Measurements from ENCODE around the gene KCNN3.
A peak's percentile ranks its signal among the peaks of the same experiment; 100 is the strongest.

Gene KCNN3

DNA sequence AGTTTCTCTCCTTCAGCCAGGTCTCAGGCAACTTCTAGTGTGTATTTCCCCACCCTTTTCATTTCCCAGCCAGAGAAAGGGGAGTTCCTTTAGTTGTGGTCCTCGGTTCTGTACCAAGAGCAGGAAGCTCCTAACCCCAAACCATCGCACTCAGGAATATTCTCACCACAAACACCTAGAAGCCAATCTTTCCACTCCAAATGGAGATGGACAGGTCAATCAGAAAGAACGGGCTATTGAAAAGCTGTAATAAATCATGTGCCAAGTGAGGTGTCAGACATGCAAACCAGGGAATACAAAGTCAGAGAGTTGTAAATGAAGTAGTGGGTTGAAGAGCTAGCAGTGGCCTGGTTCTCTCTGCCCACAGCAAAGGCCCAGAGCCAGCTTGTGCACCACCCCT, 77.2 kb downstream of the KCNN3 start:
- DNase-seq (ENCODE audit: low read depth in 3 of 3) = no peak

DNA sequence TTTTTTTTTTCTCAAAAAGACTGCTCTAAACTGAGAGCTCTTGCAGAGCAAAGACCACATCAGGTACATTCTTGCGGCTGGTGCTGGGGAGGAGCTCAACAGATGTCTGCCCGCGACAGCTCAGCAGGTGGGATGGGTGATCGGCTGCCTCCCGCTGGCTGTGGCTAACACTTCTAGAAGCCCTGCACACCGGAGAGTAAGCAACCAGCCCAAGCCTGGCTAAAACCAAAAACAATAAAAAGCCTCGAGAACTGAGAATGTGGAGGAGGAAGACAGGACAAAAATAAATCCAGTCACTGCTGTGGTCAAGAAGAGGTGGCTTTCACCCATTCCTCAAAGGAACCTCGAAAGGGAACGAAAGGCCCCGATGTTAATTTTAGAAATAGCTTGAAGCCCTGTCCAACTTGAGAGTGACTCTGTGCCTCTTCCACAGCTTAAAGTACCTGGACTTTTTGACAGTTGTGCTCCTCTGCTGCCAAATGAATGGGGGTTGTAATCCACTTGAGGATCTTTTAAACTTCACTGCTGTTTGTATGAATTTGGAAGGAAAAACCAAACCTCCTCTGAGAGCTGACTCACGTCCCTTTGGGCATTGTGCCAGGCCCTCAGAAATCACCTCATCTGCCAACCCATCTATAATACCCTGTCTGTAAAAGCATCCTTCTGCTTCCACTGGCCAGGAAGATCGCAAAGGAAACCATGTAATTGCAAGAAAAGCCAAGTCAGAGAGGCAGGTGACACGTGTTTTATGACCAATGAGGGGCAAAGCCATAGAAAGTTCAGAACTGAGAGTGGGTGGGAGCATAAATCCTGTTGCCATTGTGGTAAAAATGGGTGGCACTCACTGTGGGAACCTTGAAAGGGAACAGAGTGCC, 78.6 kb downstream of the KCNN3 start:
- peak; percentile 45 to 74 (median 57) for DNase-seq (ENCODE audit: low read depth in 3 of 3)

DNA sequence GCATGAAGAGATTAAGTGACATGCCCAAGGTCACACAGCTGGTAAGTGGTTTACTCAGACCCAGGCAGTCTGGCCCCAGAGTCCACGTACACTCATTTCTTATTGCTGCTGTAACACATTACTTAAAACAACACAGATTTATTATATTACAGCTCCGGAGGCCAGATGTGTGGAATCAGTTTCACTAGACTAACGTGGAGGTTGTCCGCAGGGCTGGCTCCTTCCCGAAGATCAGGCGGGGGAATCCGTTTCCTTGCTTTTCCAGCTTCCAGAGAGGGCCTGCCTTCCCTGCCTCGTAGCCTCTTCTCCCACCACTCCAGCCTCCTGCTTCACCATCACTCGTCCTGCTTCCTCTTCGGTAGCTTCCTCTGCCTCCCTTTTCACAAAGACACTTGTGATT, 81.2 kb downstream of the KCNN3 start:
- no peak for DNase-seq (ENCODE audit: low read depth in 3 of 3)

DNA sequence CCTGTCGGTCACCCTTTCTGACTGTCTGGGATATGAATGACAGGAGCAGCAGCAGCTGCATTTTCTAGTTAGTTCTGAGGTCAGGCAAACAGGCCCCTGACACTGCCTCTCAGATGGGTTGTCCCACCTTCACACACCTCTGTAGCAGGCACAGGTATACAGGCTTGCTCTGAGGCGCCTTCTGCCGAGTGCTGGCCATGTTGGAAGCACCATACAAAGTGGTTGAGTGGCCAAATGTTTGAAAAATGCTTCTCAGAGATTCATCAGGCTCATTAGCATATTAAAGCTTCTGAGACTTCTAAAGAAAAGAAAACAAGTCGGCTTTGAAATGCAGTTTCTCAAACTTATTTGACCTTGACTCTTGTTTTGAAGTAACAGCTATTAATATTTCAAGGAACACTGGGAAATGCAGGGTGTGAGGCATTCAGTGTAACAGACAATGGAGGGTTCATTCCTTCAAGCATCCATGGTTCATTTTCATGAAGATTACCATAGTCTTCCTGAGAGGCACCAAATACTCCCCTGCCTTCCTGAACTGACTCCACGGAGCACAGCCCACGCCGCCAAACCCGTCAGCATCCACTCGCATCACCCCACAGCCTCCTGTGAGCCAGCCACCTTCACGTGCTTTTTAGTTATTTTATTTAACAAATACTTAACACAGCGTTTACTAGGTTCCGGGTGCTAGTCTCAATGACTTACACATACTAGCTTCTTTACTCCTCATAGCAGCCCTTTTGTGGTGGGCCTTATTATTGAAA, 81.8 kb downstream of the KCNN3 start:
- DNase-seq (ENCODE audit: low read depth in 3 of 3) = no peak

DNA sequence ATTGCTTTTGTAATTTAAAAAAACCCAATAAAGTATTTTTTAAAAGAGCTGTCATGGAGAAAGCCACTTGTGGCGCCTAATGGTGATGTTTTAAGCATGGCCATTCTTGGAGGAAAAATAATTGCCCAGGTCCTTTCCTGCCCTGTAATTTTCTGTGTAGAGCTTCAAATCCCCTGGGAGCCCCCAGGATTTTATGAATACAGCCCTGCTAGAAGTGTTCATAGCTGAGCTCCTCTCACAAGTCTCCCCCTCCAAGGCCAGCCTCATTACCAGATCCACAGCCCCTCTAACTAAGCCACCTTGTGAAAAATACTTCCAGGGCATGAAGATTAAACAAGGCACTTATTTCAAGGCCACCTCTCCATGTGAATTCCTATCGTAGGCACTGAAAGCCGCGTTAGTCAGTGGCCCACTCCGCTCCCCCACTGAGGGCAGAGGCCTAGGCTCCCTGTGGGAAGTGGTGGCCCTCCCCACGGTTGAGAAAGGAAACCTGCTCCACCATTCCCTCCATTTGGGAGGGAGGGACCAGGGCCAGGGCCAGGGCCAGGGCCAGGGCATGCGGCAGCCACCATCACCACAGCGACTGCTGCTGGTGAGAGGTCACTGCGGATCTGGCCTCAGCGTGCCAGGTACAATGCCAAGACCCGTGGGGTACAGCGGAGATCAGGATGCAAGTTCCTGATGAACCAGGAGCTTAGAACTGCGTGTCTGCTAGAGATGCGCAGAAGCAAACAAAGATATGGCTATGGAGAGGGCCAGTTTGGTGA, 83.1 kb downstream of the KCNN3 start:
- DNase-seq (ENCODE audit: low read depth in 3 of 3) = no peak

DNA sequence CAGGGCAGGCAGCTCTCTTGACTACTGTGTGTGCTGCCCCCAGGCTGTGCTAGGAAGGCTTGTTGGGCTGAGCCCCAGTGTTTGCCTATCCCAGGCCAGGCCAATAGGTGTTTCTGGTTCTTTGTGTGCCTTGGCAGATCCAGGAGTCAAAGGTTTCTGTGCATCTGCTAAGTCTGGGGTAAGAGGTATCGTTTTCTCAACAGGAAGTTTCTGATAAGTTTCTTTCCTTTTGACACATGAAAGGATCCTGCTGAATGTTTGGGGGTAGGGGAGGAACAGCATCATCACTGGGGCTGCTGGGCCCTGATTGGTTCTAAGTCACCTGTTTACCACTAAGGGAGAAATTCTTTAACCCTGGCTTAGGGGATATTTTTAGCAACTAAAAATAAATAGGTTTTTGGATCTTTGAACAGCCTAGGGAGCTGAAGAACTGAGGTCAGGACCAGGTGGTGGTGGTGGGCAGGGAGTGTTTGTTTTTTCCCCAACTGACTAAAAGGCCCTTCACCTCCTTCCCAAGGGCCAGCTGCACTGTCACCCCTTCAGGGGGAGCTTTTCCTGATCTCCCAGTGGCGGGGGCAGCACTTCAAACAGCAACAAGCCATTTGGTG, 85.1 kb downstream of the KCNN3 start:
- DNase-seq (ENCODE audit: low read depth in 3 of 3) = peak in 2 of 3 experiments; percentile 6 to 47

DNA sequence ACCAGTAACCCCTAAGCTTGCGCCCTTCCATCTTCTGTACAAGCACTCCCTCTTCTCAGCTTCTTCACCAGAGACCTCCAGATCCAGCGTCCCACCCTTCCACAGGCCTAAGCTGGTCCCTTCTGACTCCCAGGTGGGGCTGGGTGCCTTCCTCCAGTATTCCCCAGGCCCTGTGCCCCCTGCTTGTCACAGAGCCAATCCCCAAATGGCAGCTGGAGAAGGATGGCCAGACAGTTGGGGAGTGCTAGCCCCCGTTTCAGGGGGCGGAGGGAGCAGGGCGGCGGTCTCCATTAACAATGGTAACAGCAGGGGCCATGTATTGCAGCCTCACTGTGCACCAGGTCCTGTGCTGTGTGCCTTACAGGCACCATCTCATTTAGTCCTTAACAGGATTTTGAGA, 85.7 kb downstream of the KCNN3 start:
- DNase-seq (ENCODE audit: low read depth in 3 of 3) = no peak

DNA sequence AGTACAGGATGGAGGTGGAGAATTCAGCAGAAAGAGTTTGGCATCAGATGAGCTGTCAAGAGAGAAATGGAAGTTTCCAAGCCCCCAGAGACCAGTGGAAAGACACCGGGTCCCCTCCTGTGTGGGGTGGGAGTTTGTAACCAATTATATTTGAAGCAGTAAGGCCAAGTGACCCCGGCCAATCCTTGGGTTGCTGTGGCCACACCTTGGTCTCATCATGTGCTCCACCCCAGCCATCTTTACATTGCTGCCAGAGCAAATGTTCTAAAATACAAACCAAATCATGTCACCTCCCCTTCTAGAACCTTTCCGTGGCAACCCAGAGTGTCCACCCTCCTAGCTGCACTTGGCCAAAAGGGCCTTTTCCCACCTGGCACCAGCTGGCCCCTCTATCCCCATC, 86.1 kb downstream of the KCNN3 start:
- no peak for DNase-seq (ENCODE audit: low read depth in 3 of 3)

DNA sequence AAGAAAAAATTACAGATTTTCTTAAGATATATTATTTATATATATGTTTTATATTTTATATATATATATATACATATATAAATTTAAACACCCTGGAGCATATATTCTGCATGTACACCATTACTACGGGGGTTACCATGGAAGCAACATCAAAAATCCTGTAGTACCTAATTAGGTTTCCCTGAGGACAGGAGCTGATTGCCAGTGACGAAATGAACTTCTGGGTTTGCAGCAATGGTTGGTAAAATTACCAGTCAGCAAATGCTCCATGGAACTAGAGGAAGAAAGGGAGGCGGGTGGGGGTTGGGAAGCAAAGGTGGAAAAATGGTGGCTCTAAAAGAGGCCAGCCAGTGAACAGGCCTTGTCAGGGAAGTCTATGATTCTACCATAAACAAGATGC, 89.5 kb downstream of the KCNN3 start:
- DNase-seq (ENCODE audit: low read depth in 3 of 3) = no peak

DNA sequence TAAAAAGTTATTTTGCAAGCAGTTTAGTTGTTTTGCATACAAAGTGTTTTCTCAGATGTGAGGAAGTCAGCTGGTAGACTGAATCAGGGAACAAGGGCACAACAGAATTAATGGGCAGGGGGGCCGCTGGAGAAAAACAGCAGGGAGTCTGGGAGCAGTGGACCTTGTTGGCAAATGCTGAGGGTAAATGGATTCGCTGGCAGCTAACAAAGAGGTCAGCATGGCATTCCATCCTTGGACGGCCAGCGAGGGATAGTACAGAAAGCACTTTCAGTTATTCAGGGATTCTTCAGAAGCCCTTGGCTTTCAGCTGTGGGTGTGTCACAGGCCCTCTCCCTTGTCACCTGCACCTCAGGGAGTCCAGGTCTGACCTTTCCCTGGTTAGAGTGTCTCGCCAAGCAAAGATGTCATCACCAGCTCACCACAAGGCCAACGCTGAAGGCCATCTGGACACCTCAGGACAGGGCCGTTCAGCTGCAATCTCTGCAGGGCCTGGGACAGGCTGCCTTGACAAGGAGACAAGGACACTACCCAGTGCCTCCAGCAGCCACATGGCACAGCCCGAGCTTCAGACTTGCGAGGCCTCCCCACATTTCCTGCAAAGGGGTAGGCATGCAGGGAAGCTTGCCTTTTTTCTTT, 90.4 kb downstream of the KCNN3 start:
- DNase-seq (ENCODE audit: low read depth in 3 of 3) = no peak

DNA sequence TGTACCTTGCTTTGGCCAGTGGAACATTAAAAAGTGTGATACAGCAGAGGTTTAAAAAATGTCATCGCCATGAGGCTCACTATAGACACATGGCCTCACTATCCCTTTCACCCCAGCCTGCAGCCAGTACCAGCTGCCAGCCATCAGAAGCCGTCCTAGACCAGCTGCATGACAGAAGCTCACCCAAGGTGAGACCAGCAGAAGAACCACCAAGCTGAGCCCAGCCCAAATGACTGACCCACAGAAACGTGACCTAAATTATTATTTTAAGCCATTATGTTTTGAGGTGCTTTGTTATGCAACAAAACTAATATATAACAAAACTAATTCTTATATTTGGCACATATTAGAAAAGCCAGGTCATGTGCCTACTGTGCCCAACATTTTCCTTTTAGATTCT, 91.1 kb downstream of the KCNN3 start:
- DNase-seq (ENCODE audit: low read depth in 3 of 3) = no peak

DNA sequence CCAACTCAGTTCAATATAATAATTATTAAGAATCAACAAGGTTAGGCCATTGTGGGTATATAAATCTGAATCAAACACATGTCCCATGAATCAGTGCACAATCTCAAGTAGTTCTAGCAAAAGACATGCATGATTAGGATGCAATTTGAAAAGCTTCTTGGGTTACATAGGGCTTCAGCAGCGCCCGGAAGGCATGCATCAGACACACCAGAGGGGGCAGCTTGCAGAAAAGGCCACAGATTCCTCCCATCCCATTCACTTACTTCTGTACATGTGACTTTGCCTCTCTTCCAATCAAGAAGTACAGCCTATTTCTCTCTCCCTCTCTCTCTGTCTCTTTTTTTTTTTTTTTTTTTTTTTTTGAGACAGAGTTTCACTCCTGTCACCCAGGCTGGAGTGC, 91.8 kb downstream of the KCNN3 start:
- no peak for DNase-seq (ENCODE audit: low read depth in 3 of 3)

DNA sequence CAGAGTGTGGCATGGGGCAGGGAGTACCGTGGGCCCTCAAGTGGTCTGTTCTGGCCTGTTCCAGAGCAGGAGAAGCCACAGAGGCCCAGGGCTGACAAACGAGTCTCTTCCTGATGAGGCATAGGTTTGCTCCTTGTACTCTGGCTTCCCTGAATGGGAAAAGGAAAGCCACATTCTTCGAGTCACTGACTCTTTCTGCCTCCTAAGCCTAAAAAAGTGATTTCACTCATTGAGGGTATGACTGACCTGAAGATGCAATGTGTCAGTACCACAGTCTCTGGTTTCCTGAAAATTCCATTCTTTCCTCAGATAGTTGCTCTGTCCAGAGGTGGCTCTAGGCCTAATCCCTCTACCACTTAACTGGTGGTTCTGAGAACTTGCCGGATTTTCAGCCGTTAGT, 92.3 kb downstream of the KCNN3 start:
- no peak for DNase-seq (ENCODE audit: low read depth in 3 of 3)

DNA sequence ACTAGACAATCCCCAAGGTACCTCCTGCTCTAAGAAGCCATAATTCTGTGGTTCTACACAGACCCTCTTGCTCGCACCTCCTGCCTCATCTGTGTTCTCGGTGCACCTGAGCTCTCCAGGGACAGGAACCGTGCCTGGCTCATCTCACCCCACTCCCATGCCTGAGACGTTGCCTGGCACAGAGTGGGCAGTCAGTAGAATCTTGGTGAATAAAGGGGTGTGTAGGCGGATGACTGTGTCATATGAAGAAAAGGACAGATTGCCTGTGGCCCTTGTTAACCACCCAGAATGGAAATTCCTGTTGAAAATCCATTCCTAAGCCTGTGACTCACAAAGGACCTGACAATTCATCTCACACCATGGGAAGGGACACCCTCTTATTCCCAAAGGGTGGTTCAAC, 92.9 kb downstream of the KCNN3 start:
- no peak for DNase-seq (ENCODE audit: low read depth in 3 of 3)

DNA sequence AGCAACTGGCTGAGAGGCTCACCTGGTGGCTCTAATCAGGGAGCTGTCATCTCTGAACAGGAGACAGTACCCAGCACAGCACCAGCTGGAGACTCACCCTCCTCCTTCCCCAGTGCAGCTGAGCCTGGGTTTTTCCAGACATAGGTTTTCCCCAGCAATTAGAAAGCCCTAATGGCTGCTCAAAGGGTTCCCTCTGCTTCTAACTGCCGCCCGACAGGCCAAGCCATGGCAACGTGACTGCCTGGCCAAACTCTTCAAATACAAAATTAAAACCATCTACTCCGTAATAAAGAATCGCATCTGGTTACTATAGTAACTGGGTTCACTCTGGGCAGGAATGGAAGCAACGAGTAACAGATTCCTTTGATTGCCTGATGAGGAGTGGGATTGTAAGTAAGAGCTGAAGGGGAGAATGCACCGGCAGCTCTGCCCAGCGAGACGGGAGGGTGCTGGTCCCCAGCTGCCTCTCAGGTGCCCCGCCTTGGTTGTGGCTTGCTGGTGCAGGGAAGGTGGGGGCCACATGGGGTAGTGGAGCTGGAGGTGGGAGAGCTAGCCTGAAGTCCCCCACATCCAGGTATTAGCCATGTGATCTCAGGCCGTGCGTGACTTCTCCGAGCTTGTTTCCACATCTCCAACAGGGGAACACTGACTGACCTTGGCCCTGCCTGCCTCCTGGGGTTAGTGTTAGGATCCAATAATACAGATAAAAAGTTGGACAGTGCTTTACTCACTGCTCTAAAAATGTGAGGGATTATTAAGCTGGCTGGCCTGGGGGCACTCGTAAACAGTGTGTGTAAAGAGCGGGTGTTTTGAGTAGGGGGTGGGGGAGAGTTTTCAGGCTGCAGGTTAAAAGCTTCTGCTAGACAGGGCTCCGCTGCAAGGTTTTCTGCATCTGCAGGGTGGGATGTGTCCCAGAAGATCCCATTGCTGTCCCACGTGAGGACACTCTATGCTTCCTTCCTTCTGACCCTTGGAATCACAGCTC, 94.2 kb downstream of the KCNN3 start:
- DNase-seq (ENCODE audit: low read depth in 3 of 3) = no peak

DNA sequence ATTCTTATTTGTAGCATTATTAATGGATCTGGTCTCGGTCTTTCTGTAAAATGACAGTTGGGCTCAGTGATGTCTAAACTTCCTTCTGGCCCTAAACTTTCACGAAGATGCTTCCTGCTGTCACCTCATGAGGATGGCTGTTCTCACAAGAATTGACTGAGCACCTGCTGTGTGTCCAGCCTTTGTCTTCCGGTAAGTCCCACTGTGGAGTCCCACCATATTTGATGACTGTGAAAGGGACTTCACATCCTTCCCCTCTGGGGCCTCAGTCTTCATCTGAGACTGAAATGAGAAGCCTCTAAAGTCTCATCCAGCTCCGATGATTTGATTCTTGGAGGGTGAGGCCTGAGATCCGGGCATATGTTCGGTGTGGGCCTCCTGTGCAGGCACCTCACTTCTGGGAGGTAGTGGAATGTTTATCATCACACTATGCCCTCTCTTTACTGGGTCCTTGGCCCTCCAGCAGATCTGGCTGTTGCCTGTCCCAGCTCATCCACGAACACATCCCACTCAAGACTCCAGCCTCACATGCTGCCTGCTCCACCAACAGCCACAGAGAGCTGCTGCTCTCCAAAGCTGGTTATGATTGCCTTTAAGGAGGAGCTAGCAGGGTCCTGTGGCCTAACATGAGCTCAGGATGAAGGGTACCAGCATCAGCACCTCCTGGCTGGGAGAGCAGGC, 95.8 kb downstream of the KCNN3 start:
- no peak for DNase-seq (ENCODE audit: low read depth in 3 of 3)

DNA sequence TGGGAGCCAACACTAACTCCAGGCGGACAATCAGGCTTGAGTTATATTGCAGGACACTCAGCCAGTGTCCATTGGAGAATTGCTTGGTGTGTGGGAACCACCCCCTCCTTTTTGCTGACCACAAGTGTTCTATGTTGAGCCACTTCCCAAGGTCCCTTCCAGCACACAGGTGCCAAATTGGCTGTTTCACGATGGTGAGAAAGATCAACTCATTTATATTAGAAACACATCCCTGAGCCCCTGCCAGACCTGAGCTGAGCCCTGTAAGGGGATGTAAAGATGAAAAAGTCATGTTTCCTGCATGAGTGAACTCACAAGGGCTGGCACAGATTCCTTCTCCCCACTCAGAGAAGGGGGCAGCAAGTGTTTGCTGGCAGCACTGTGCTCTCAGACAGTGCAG, 96.5 kb downstream of the KCNN3 start:
- DNase-seq (ENCODE audit: low read depth in 3 of 3) = no peak

DNA sequence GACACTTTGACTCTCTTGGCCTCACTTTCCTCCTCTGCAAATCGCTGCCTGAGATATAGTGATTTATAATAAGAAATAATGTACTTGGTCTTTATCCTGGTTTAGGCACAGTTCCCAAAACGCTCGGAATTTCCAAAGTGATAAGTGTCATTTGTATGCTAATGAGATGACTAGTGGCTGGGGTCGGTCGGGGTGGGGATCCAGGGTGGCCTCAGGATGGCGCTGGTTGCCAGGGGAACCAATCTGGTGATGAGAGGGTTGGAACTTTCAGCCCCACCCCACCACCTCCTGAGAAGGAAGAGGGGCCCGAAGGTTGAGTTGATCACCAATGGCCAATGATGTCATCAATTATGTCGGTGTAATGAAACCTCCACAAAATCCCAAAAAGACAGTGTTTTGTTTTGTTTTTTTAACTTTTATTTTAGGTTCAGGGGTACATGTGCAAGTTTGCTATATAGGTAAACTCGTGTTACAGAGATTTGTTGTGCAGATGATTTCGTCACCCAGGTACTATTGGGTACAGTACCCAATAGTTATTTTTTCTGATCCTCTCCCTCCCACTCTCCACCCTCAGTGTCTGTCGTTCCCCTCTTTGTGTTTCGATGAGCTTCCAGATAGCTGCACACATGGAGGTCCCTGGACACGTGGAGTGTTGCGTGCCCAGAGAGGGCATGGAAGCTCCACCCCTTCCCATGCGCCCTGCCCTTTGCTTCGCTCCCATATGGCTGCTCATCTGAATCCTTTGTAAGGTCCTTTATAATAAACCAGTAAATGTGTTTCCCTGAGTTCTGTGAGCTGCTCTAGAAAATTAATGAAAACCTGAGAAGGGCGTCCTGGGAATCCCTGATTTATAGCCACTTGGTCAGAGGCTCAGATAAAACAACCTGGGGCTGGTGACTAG, 97.2 kb downstream of the KCNN3 start:
- peak in 1 of 3 experiments; percentile 36 for DNase-seq (ENCODE audit: low read depth in 3 of 3)

DNA sequence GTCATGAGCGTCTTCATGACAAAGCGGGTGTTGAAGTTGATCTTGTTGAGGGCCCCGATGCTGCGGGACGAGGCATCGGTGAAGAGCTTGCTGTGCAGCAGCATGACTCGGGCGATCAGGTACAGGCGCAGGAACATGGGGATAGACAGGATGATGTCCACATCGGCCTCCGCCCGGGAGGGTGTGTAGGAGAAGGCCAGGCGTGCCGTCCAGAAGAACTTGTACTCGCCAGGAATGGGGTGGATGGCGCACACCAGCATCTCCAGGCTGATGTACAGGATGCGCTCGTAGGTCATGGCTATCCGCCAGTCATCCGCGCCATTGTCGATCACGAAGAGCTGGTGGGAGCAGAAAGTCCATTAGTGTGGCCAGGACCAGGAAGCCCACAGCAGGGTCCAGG, 98.0 kb downstream of the KCNN3 start:
- DNase-seq (ENCODE audit: low read depth in 3 of 3) = no peak
